ENCODE results near the gene DRAM1.

DNA sequence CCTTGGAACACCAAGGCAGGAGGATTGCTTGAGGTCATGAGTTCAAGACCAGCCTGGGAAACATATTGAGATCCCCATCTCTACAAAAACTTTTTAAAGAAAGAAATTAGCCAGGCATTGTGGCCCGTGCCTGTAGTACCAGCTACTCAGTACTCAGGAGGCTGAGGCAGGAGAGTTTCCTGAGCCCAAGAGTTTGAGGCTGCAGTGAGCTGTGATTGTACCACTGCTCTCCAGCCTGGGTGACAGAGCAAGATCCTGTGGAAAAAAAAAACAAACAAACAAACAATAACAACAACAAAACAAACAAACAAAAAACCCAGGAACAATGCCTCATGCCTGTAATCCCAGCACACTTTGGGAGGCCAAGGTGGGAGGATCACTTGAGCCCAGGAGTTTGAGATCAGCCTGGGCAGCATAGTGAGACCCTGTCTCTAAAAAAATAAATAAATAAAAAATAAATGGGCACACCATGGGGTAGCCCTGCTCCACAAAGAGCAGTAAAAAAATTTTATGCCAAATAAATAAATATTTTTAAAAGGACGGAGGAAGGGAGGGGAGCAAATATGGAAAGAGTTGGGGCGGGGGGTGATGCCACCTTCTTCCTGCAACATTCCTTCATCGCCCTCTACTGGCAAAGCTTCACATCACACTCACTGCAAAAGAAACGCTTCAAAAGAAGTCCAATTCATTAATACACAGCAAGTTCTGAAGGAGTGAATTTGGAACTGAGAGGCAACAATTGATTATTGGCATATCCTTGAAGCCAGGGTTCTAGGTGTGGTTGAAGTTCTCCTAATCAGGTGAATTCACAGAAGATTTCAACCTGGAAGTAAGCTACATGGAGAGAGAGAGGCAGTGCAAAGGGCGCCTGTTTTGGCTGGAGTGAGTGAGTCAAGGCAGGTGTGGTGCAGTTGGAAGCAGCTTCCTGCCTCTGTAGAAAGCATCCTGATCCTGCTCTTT lies 37.8 kb upstream of the DRAM1 start:
- TF ChIP-seq, protein P1, sequence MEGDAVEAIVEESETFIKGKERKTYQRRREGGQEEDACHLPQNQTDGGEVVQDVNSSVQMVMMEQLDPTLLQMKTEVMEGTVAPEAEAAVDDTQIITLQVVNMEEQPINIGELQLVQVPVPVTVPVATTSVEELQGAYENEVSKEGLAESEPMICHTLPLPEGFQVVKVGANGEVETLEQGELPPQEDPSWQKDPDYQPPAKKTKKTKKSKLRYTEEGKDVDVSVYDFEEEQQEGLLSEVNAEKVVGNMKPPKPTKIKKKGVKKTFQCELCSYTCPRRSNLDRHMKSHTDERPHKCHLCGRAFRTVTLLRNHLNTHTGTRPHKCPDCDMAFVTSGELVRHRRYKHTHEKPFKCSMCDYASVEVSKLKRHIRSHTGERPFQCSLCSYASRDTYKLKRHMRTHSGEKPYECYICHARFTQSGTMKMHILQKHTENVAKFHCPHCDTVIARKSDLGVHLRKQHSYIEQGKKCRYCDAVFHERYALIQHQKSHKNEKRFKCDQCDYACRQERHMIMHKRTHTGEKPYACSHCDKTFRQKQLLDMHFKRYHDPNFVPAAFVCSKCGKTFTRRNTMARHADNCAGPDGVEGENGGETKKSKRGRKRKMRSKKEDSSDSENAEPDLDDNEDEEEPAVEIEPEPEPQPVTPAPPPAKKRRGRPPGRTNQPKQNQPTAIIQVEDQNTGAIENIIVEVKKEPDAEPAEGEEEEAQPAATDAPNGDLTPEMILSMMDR (IDR thresholded peaks at IDR 0.05; ENCODE audit: low read depth, low read length, poor library complexity, severe bottlenecking): peak; percentile 79
- TF ChIP-seq EZH2phosphoT487 (IDR thresholded peaks at IDR 0.05; ENCODE audit: borderline replicate concordance, low read length): no peak
